ENCODE data around the gene TMC7.
"Not testable (repeated sequence)": the region's sequence is repeated elsewhere in the genome, so short reads cannot be mapped to it uniquely, and the experiment has no call there.

Gene TMC7

GRCh38 chr16:18983565-18984434 is at the start of gene TMC7:
TSS of gene TMC7 (plus strand) at chr16:18983934. CDS start at chr16:18984064, 130 bp downstream.
- DNase-seq = no peak

- no peak for DNase-seq
Observed at GRCh38 chr16:18936727-18937340, 46.9 kb upstream of the TMC7 start.

GRCh38 chr16:18937390-18937789 is 46.3 kb upstream of the TMC7 start:
- no peak for DNase-seq

DNA sequence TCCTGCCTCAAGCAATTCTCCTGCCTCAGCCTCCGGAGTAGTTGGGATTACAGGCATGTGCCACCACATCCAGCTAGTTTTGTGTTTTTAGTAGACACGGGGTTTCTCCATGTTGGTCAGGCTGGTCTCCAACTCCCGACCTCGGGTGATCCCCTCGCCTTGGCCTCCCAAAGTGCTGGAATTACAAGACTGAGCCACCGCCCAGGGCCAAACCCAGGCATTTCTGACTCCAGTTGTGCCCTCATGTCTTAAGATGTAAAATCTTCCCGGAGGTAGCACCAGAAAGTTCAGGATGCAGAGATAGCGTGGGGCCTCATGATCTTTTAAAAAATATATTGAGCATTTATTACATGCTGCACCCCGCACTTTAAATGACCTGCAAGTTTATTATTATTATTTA is 44.7 kb upstream of the TMC7 start:
- DNase-seq = no peak

GRCh38 chr16:18941471-18941870 is 42.3 kb upstream of the TMC7 start:
- DNase-seq = no peak

- DNase-seq = no peak
Observed at GRCh38 chr16:18942061-18942460, 41.7 kb upstream of the TMC7 start.

DNA sequence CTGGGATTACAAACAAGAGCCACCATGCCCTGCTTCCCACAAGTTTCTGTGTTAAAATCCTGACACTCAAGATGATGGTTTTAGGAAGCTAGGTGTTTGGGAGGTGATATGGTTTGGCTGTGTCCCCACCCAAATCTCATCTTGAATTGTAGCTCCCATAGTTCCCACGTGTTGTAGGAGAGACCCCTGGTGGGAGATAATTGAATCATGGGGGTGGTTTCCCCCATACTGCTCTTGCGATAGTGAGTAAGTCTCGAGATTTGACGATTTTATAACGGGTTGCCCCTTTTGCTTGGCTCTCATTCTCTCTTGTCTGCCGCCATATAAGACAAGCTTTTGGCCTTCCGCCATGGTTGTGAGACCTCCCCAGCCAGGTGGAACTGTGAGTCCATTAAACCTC is 40.3 kb upstream of the TMC7 start:
- no peak for DNase-seq

- no peak for DNase-seq
Observed at GRCh38 chr16:18945233-18945632, 38.5 kb upstream of the TMC7 start.

DNA sequence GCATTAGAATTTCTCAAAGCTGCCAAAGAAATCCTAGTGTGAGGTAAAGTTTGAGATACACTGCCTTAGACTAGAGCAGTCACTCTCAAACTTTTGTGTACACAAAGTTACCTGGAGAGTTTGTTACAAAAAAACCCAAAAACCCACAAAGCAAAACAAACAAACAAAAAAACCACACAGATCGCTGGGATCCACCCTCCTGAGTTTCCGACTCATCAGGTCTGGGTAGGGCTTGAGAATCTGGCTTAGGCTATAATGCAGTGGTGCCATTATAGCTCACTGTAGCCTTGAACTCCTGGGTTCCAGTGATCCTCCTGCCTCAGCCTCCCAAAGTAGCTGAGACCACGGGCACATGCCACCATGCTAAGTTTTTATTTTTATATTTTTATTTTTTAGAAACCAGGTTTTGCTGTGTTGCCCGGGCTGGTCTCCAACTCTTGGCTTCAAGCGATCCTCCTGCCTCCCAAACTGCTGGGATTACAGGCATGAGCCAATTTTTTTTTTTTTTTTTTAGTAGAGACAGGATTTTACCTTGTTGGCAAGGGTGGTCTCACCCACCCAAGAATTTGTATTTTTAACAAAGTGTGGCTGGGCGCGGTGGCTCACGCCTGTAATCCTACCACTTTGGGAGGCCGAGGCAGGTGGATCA is 35.2 kb upstream of the TMC7 start:
- no peak for DNase-seq

DNA sequence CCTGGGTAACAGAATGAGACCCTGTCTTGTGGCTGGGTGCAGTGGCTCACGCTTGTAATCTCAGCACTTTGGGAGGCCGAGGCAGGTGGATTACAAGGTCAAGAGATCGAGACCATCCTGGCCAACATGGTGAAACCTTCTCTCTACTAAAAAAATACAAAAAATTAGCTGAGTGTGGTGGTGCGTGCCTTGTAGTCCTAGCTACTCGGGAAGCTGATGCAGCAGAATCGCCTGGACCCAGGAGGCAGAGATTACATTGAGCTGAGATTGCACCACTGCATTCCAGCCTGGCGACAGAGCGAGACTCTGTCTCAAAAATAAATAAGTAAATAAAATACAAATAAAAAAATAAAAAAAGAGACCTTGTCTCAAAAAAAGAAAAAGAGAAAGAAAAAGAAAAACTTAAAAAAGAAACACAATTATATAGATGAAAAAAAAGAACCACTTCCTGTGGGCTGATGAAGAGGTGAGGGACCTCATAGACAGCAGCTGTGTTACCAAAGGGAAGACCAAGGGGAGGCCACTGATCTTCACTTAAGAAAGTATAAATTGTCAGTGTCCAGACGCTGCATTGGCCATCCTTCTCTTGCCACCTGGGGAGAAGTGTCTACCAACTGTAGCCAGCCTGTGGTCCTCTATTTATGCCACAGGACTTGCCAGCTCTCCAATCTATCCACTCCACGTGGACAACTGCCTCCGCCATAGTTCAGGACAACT is 33.1 kb upstream of the TMC7 start:
- no peak for DNase-seq

- no peak for DNase-seq
Observed at GRCh38 chr16:18953547-18953946, 30.2 kb upstream of the TMC7 start.

GRCh38 chr16:18955874-18956580 is 27.7 kb upstream of the TMC7 start:
- DNase-seq = not testable (repeated sequence)

DNA sequence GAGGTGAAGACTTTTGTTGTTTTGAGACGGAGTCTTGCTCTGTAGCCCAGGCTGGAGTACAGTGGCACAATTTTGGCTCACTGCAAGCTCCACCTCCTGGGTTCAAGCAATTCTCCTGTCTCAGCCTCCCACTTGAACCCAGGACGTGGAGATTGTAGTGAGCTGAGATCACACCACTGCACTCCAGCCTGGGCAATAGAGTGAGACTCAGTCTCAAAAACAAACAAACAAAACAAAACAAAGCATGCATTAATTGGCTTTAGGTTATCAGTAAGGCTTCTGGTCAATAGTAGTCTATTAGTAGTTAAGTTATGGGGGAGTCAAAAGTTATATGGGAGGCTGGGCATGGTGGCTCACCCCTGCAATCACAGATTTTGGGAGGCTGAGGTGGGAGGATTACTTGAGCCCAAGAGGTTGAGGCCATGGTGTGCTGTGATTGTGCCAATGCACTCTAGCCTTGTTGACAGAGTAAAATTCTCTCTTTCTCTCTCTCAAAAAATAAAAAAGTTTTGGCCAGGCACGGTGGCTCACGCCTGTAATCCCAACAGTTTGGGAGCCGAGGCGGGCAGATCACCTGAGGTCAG is 27.0 kb upstream of the TMC7 start:
- DNase-seq = not testable (repeated sequence)

- DNase-seq = no peak
Observed at GRCh38 chr16:18958621-18959029, 25.1 kb upstream of the TMC7 start.

DNA sequence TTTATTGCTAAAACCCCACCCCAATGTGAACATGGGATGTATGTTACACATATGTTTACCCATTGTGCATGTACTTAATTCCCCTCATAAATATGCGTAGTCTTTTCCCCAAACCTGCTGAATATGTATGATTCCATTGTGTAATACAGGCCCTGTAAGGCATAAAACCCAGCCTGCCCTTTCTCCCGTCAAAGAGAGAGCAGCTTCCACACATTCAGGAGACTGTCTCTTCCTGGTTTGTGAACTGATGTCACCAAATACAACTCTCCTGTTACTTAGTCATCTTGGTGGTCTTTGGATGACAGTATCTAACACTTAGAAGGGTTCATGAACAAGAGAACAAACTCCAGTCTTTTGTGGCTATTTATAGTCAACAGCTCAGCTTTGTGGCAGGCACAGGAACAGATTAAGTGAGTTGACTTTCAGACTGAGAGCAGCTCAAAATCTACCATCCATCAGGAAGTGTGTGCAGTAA is 24.7 kb upstream of the TMC7 start:
- no peak for DNase-seq

- DNase-seq = no peak
Observed at GRCh38 chr16:18965555-18965954, 18.2 kb upstream of the TMC7 start.

GRCh38 chr16:18966791-18967190 is 16.9 kb upstream of the TMC7 start:
- DNase-seq = no peak

GRCh38 chr16:18969050-18969854 is 14.5 kb upstream of the TMC7 start:
- peak; percentile 74 for DNase-seq

GRCh38 chr16:18969855-18970240 is 13.9 kb upstream of the TMC7 start:
- no peak for DNase-seq

GRCh38 chr16:18975109-18975508 is 8.6 kb upstream of the TMC7 start:
- no peak for DNase-seq

- no peak for DNase-seq
Observed at GRCh38 chr16:18979936-18980335, 3.8 kb upstream of the TMC7 start.
